Measurements from ENCODE around the gene CSF2RB.

The CSF2RB gene

DNA sequence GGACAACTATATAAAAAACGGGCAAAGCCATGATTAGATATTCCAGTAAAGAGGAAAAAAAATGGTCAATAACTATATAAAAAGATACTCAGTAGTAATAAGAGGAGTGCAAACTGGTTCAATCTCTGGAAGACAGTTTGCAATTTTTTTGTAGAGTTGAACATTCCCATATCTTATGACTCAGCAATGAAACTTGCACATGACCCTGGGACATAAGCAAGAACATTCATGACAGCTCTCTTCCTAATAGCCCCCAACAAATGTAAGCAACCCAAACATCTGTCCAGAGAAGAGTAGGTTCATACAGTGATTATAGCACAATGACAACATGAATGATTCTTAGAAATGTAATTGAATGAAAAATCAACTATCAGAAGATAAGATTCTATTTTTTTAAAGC, 21.8 kb upstream of the CSF2RB start:
- DNase-seq: no peak

DNA sequence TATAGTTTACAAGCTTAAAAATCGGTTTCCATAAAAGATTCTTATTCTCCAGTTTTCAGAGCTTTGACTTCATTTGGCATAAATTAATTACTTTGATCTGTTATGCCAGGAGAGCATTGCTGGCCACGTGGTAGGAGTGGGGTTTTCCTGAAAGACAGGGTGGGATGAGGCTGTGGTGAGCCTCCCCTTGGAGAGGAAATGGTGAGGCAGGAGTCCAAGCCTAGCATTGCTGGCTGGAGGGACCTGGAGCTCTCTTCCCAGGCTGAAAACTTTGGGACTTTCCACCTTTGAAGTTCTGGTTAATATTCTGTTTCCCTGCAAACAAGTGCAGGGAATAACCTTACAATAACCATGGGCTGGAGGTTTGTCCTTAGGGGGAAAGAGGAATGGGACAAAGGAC, 21.1 kb upstream of the CSF2RB start:
- DNase-seq: no peak

GRCh38 chr22:36893262-36893661, 20.2 kb upstream of the CSF2RB start:
- no peak for DNase-seq

DNA sequence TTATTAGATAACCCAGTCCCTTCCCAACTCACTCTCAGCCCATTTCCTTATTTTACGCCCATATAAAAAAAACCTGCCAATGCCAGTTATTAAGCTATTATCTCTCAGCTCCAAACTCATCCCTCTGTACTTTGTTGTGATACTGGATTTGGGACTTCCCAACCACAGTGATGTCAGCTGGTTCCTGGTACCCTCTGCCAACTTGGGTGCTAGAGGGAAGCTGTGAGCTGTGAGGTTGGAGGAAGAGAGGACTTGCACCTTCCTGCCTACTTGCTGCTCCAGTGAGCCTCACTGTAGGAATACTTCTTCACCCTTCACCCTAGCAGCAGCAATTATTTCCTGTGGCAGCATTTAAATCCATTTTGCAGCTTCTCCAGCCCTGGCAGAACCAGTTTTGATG, 19.2 kb upstream of the CSF2RB start:
- no peak for DNase-seq

DNA sequence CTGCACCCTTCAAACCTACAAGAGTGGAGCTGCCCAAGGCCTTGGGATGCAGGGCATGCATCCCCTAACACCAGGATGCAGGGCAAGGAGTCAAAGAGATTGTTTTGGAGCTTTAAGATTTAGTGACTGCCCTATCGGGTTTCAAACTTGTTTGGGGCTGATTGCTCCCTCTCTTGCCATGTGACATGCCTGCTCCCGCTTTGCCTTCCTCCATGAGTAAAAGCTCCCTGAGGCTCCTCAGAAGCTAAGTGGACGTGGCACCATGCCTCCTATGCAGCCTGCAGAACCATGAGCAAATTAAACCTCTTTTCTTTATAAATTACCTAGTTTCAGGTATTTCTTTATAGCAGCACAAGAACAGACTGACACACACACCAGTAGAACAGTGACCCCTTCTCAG, 15.8 kb upstream of the CSF2RB start:
- DNase-seq: no peak

GRCh38 chr22:36898690-36899089, 14.7 kb upstream of the CSF2RB start:
- DNase-seq: no peak

DNA sequence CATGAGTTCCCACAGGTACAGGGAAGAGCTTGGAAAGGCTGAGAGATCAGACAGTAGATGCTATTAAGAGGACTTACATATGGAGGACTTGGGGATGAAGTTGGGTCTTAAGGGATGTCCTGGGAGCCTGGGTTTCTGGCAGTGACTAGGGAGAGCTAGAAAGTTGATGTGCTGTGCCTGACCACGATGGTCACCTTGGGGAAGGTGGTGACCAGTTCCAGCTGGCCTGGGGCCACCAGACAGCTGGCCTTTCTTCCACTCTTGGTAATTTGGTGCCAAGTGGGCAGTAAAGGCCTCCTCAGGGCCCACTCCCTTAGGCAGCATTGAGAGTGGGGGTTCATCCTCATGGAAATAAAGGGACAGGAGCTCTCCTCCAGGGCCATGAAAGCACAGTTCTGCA, 13.9 kb upstream of the CSF2RB start:
- no peak for DNase-seq

DNA sequence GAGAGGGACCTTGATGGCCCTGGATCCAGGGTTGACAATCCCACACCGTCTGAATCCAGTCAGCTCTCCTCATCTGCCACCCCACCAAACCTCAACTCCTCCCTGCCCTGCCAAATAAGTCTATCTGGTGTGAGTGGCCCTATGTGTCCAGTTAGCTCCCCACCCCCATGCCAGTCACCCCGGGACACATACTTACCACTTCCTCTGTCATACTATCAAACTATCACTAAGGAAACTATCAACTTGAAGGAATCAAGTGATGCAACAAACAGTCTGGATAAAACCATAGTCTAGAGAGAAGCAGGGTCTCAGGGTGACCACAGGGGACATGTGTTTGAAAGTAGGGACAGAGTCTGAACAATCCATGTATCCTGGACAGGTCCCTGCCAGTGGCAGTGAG, 13.2 kb upstream of the CSF2RB start:
- no peak for DNase-seq

DNA sequence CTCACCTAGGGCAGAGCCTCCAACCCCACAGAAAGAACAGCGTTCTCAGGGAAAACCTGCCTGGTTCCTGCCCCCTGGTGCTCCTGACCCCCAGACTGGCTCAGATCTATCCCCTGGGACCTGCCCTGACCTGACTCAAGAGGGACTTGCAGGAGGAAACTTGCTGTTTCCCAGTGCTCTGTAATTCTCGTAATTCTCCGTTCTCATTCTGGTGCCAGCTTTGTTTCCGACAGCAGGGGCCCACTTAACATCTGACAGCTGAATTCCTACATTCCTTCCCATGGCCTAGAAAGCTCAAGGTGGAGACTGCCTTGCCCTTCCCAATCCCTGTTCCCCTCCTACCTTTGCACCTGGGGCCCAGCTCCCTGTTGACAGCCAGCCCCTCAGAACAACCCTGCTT, 12.5 kb upstream of the CSF2RB start:
- no peak for DNase-seq

DNA sequence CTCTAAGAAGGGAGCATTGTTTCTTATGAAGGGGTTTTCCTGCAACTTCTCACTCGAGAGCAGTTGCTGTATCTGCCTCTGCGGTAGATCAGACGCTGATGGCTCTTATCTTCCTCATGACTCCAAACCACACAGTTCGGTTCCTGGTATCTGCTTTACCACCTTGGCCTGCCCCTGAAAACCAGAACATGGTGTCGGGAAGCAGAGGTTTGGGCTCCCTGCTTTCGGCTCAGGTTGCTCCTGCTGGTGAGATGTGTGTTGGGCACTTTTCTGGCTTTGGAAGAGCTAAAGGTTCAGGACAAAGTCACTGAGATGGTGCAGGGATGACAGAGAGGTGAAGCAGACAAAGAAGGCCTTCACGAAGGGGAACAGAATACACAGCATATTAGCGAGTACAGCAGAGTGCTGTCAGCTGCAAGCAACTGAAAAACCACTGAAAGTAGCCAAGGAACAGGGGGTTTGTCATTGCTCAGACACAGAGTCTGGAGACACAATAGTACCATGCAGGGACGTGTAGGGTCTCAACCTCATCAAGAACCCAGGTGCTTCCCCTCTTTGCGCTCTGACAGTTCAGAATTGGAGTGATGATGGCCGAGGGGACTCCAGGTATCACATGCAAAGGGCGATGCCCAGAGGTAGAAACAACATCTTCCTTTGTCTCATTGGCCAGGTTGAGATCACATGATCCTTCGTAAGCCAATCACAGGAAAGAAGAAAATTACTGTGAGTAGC, 11.9 kb upstream of the CSF2RB start:
- no peak for DNase-seq

- DNase-seq: no peak
These were observed 11.1 kb upstream of the CSF2RB start for GRCh38 chr22:36902143-36902926.

DNA sequence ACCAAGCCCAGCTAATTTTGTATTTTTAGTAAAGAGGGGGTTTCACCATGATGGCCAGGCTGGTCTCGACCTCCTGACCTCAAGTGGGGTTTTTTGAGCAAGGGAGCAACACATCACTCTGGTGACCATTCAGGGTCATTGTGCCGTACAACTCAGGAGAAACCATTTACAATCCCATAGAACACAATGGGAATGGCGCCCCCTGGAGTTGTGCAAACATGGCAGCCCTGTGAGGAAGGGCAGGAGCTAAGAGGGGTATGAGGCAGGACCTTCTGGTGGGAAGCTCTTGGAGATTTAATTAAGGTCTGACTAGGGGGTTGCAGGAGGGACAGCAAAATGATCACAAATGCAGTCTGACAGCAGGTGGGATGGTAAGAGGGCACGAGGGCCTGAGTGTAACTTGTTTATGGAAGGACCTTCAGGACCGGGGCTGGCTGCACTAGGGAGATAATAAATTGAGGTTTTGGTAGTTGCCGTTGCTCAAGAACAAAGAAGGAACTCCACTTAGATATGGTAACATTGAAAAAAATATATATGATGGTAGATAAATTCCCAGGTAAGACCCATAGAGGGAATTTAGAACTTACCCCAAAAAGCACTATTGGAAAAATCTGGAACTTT, 9.1 kb upstream of the CSF2RB start:
- DNase-seq: no peak

DNA sequence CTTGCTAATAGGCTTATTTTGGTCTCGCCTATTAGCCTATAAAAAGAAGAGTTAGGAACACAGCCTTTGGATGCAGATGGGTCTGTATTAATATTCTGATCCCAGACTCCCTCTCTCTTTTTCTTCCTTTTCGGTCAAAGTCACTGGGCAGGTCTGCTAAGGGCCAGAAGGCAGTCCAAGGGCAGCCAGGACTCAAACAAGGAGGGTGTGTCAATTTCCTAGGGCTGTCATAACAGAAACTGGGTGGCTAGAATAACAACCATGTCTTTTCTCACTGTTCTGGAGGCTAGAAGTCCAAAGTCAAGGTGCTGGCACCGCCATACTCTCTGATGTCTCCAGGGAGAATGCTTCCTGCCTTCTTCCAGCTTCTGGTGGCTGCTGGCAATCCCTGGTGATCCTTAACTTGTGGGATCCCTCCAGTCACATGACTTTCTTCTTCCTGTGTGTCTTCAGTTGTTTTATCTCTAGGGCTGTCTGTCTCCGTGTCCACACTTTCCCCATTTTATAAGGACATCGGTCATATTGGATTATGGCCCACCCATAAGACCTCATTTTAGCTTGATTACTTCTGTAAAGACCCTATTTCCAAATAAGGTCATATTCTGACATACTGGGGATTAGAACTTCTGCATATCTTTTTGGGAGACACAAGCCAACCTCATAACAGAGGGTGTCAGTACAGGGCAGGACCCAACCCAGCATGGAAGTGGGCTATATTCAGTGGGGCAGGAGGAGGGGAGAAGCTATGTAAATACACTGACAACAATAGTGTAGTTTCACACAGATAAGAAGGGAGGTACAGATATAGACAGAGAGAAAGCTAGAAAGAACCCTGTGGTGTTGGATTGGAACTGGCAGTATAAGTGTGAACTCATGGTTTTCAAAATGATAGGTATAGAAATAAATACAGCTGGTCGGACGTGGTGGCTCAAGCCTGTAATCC, 5.9 kb upstream of the CSF2RB start:
- no peak for DNase-seq

GRCh38 chr22:36910461-36910860, 3.0 kb upstream of the CSF2RB start:
- DNase-seq: no peak

DNA sequence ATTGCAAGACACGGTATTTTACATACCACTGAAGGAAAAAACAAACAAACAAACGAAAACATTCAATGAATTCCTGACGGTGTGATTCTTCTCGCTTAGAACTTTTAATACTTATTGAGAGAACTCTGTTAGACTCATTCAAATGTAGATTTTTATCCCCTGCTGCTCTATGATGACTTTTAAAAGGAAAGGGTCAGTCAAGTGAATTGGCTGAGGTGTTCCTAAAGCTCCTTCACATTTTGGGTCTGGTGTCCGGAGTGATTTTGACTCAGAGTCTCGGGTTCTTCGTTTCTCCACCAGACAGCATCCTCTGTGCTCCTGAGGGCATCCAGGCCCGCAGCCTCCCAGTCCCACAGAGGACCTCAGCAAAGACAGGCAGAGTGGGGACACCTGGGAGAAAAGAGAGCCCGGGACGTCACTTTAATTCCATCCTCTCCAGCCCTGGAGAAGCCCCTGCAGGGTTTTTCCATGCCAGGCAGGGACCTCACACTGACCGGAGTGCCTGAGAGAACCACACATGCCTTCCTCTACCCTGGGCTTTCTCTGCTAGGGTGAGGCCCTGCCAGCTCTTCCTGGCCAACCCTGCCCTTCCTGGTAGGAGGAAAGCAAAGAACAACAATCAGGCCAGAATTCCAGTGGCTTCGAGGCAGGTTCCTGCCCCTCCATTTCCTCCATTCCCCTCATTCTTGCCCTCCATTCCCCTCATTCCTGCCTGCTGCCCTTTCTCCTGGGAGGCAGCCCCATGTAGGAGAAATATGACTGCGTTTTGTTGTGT, 1.4 kb upstream of the CSF2RB start:
- no peak for DNase-seq

GRCh38 chr22:36912694-36913426, 568 bp upstream of the CSF2RB start:
- no peak for DNase-seq

GRCh38 chr22:36914390-36914752, 943 bp downstream of the CSF2RB start:
- no peak for DNase-seq

- DNase-seq: no peak
These were observed 2.6 kb downstream of the CSF2RB start for GRCh38 chr22:36916034-36916433.

DNA sequence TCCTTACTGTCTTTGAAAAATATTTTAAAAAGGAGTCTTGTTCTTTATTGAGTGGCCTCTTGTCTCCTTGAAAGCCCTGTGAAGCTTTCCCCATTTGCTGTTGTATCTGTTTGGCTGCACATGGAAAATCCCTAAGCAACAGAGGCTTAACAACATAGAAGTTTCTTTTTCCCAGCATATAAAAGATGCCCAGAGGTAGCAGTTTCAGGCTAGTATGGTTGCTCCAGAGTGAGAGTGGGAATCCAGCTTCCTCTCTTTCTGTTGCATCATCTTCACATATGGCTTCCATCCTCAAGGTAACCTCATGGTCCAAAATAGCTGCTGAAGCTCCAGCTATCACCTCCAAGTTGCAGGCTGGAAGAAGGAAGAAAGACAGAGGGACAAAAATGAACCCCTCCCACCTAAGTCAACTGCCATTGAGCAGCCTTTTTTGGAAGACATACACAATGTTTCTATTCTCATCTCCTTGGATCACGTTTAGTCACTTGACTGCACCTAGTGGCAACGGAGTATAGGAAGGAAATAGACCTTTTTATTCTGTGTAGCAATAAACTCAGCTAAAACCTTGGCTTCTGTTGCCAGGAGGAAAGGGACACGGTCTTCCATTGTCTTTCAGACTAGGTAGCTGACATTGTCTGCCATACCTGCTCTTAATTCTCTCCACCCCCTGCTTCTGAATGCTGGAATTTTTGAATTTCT, 5.3 kb downstream of the CSF2RB start:
- no peak for DNase-seq

GRCh38 chr22:36921309-36922104, 8.1 kb downstream of the CSF2RB start:
- no peak for DNase-seq
